Measurements from ENCODE around the gene PMPCB.
"Not testable (repeated sequence)": the region's sequence is repeated elsewhere in the genome, so short reads cannot be mapped to it uniquely, and the experiment has no call there.

GRCh38 chr7:103282802-103283427 is 14.3 kb upstream of the PMPCB start:
- TF ChIP-seq CTCF (IDR thresholded peaks at IDR 0.05; ENCODE audit: low read depth, low read length); POLR2A (IDR thresholded peaks at IDR 0.05; ENCODE audit: extremely low read depth, insufficient read length); MAX (IDR thresholded peaks at IDR 0.05; ENCODE audit: low read depth, low read length); MYC (IDR thresholded peaks at IDR 0.05; ENCODE audit: low read depth, low read length): not testable (repeated sequence)

Measured in NB4 (cell line).